Measurements from ENCODE around the gene GTF3C4.
A peak's percentile ranks its signal among the peaks of the same experiment; 100 is the strongest.

GTF3C4 gene

DNA sequence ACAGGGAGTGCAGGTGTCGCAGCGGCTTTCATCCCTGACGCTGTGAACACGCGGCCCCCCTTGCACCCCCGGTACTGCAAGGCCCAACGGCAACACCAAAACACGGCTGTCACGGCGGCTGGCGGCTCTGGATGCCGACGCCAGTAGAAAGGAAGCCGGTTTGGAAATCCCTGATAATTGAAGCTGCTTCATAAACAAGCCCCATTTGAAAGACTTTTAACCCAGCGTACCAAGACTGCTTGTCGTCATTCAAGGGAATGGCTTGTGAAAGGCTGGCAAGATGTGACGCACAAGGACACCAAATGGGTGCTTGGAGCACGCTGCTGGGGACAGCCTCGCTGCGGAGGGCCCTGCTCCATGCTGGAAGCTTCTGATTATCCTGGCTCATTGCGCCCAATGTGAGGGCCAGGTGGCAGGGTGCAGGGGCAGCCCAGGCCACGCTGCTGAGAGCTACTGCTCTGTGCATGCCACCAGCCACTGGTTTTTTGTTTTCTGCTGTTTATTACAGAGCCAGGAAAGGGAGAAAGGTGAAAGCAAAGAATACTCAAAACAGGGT lies 63.1 kb downstream of the GTF3C4 start:
- no peak for DNase-seq (ENCODE audit: low spot score)
- no peak for ATAC-seq (ENCODE audit: low read depth)
- Histone ChIP-seq H3K9me3 (ENCODE audit: severe bottlenecking) (no peaks in the 10 kb centered on the region), H3K4me1 (ENCODE audit: insufficient read depth, poor library complexity, severe bottlenecking) (no peaks in the 10 kb centered on the region), H3K36me3 (ENCODE audit: low read depth) (no peaks in the 10 kb centered on the region), H3K4me3 (ENCODE audit: severe bottlenecking) (no peak overlapping the region), H3K27ac (ENCODE audit: poor library complexity, severe bottlenecking) (no peak overlapping the region), H3K27me3 (ENCODE audit: insufficient read depth, poor library complexity, severe bottlenecking) (no peaks in the 10 kb centered on the region)
- TF ChIP-seq, protein P1, sequence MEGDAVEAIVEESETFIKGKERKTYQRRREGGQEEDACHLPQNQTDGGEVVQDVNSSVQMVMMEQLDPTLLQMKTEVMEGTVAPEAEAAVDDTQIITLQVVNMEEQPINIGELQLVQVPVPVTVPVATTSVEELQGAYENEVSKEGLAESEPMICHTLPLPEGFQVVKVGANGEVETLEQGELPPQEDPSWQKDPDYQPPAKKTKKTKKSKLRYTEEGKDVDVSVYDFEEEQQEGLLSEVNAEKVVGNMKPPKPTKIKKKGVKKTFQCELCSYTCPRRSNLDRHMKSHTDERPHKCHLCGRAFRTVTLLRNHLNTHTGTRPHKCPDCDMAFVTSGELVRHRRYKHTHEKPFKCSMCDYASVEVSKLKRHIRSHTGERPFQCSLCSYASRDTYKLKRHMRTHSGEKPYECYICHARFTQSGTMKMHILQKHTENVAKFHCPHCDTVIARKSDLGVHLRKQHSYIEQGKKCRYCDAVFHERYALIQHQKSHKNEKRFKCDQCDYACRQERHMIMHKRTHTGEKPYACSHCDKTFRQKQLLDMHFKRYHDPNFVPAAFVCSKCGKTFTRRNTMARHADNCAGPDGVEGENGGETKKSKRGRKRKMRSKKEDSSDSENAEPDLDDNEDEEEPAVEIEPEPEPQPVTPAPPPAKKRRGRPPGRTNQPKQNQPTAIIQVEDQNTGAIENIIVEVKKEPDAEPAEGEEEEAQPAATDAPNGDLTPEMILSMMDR (IDR thresholded peaks at IDR 0.05; ENCODE audit: poor library complexity, severe bottlenecking), result no peak

DNA sequence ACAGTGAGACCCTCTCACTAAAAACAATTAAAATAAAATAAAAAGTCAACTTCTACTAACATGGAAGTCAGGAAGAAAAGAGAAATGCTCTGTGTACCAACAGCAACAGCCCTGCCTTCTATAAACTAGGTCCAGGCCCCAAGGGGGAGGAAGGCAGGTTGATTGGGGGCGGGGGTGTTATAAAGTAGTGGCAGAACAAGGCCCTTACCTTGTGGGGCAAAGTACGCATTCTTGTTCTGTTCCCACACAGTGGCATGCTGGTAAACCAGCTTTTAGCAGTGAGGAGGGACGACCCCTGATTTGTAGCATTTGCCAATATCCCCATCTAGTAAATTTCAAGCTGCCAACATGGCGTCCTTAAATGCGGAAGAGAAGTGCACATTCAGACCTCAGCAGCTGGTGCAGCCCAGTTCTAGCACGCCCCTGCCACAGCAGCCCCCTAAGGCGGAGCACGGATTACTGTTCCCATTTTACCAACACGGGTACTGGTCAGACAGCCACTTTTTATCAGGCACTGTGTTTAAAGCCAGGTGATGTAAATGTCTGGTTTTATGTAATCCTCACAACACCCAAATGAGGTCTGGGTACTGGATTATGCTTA lies 69.5 kb downstream of the GTF3C4 start:
- H3K27me3 ChIP-seq (ENCODE audit: insufficient read depth, poor library complexity, severe bottlenecking), result peaks cover 21% of the 10 kb centered on the region
- TF ChIP-seq, protein P1 (IDR thresholded peaks at IDR 0.05; ENCODE audit: poor library complexity, severe bottlenecking), result no peak
- ATAC-seq (ENCODE audit: low read depth), result no peak

DNA sequence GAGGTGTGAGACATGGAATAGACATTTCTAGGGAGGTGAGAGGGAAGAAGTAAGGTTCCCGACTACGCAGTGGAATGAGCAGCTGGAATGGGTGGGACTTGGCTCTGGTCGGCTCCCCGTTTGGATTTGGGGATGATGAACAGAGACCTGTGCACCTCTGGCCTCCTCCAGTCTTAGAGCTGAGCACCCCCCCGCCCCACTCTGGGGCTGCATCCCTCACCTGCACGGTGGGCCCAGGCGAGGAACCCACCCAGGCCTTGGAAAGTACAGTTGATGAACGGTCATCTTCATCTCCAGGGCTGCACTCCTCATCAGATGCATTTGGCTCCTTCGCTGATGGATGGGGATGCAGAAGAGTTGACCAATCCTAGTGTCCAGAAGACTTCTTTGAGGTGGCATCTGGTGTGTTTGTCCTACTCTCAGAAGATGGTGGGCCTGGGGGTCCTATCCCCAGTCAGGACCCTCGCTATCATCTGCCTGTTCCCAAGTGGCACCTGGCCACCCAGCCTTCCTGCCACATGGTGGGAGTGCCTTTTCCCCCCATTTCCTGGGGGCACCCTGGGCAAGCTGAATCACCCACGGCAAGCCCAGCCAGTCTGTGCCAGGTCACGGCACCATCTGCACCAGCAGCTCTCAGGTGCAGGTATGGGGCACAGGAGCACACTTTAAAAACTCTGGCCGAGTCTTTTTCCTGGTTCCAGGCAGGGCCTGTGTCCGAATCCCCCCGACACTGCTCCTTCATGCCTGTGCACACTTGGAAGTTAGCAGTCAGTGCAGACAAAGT lies 70.5 kb downstream of the GTF3C4 start:
- no peak for ATAC-seq (ENCODE audit: low read depth)
- Histone ChIP-seq H3K9me3 (ENCODE audit: severe bottlenecking) (no peaks in the 10 kb centered on the region), H3K27me3 (ENCODE audit: insufficient read depth, poor library complexity, severe bottlenecking) (peaks cover 30% of the 10 kb centered on the region), H3K27ac (ENCODE audit: poor library complexity, severe bottlenecking) (no peak overlapping the region), H3K36me3 (ENCODE audit: low read depth) (no peaks in the 10 kb centered on the region), H3K4me3 (ENCODE audit: severe bottlenecking) (no peak overlapping the region), H3K4me1 (ENCODE audit: insufficient read depth, poor library complexity, severe bottlenecking) (no peaks in the 10 kb centered on the region)
- TF ChIP-seq, protein P1 (IDR thresholded peaks at IDR 0.05; ENCODE audit: poor library complexity, severe bottlenecking), result no peak
- no peak for DNase-seq (ENCODE audit: low spot score)

More for the DNA sequence above, 69.5 kb downstream of the GTF3C4 start:
- Histone ChIP-seq H3K4me1 (ENCODE audit: insufficient read depth, poor library complexity, severe bottlenecking) (no peaks in the 10 kb centered on the region), H3K27ac (ENCODE audit: poor library complexity, severe bottlenecking) (no peak overlapping the region), H3K9me3 (ENCODE audit: severe bottlenecking) (no peaks in the 10 kb centered on the region), H3K4me3 (ENCODE audit: severe bottlenecking) (no peak overlapping the region), H3K36me3 (ENCODE audit: low read depth) (no peaks in the 10 kb centered on the region)
- DNase-seq (ENCODE audit: low spot score), result peak; percentile 12

DNA sequence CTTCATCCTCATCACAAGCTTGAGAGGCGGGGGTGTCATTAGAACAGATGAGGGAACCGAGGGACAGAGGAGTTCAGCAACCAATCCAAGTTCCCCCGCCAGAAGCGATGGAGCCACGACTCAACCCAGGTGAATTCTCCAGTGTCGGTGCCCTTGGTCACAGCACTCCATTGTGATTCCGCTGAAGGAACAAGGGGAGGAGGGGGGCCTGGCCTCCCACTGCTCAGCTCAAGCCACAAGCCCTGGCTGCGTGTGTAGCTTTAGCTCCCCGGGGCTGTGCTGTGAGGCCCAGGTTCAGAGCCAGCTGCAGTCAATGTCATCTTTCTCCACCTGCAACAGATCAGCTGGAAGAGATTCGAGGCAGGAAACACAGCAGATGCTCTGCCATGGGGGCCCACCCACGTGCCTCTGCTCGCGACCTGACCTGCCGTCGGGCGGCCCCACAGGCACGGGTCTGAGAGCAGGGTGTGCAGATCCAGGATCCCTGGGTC lies 72.6 kb downstream of the GTF3C4 start:
- peaks cover 30% of the 10 kb centered on the region for H3K27me3 ChIP-seq (ENCODE audit: insufficient read depth, poor library complexity, severe bottlenecking)
- DNase-seq (ENCODE audit: low spot score), result no peak
- H3K27ac ChIP-seq (ENCODE audit: poor library complexity, severe bottlenecking), result no peak overlapping the region
- H3K36me3 ChIP-seq (ENCODE audit: low read depth), result no peaks in the 10 kb centered on the region
- TF ChIP-seq, protein P1 (IDR thresholded peaks at IDR 0.05; ENCODE audit: poor library complexity, severe bottlenecking), result no peak
- ATAC-seq (ENCODE audit: low read depth), result no peak
- no peak overlapping the region for H3K4me3 ChIP-seq (ENCODE audit: severe bottlenecking)
- H3K9me3 ChIP-seq (ENCODE audit: severe bottlenecking), result no peaks in the 10 kb centered on the region
- H3K4me1 ChIP-seq (ENCODE audit: insufficient read depth, poor library complexity, severe bottlenecking), result no peaks in the 10 kb centered on the region
